Lower leg skin (tissue), 3 donors: ENCODE data around the gene PRR29.

Experiments used
- POLR2A ChIP-seq, 2 donors: fragments of 450-650 bp; IDR thresholded peaks; one replicate each; pipeline ENCODE4 v1.6.1; 2016 to 2017; ENCODE audit warnings: antibody characterized with exemption in 2 of 2, mild to moderate bottlenecking in 1 of 2, moderate library complexity in 1 of 2
- TF ChIP-seq, protein P1 (sequence below), 3 donors: fragments of 450-650 bp; IDR thresholded peaks; one replicate each; pipeline ENCODE4 v1.5.1; 2016; ENCODE audit warnings: antibody characterized with exemption in 3 of 3, mild to moderate bottlenecking in 3 of 3, moderate library complexity in 2 of 3

DNA sequence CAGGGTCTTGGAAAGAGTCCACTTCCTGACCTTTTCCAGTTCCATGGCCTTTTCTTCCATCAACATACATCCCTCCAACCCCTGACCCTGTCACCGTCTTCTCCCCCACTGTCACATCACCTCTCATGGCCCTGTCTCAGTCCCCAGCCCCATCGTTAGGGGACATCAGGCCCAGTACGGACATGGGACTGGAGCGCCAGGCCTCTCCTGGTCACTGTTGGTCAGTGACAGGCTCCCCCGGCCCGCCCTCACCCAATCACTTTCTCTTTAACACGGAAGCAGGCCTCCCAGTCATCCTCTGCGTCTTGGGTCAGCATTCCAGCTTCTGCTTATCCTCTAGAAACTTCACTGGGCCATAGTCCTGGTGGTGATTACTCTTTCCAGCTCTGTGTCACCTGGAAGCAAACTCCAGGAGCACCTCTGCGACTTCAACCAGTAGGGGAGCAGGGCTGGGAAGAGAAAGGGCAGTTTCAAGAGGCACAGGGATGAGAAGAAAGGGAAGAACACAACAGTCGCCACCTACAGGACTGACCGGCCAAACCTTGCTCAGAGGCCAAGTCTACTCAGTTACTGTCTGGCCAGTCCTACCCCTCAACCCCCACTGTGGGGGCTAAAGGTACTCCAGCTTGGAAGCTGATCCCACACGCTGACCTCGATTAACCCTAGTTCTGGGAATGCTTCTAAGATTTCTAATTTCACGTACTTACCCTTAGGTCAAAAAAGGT lies 38.2 kb downstream of the PRR29 start:
- TF ChIP-seq, protein P1, sequence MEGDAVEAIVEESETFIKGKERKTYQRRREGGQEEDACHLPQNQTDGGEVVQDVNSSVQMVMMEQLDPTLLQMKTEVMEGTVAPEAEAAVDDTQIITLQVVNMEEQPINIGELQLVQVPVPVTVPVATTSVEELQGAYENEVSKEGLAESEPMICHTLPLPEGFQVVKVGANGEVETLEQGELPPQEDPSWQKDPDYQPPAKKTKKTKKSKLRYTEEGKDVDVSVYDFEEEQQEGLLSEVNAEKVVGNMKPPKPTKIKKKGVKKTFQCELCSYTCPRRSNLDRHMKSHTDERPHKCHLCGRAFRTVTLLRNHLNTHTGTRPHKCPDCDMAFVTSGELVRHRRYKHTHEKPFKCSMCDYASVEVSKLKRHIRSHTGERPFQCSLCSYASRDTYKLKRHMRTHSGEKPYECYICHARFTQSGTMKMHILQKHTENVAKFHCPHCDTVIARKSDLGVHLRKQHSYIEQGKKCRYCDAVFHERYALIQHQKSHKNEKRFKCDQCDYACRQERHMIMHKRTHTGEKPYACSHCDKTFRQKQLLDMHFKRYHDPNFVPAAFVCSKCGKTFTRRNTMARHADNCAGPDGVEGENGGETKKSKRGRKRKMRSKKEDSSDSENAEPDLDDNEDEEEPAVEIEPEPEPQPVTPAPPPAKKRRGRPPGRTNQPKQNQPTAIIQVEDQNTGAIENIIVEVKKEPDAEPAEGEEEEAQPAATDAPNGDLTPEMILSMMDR (IDR thresholded peaks at IDR 0.05), result no peak
- no peak for TF ChIP-seq POLR2A (IDR thresholded peaks at IDR 0.05)
